ENCODE measurements around the gene ZNF750. TPM values are rescaled to one million over a fixed set of nuclear protein-coding genes. Genes with fewer than 3 reads are reported as not detected.

Gene ZNF750
- total RNA-seq, 6 experiments from 2014 or later, result not detected

DNA sequence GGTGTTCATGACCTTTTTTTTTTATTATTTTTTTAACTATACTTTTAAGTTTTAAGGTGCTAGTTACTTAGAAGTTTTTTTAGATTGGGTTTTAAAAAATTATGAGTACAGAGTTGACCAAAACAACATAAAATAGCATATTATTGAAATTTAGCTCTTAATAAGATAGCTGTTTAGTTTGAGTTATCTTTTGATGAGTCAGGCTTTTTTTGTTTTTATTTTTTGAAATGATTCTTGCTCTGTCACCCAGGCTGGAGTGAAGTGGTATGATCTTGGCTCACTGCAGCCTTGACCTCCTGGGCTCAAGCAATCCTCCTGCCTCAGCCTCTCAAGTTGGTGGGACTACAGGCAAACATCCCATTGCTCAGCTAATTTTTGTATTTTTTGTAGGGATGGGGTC lies 13.6 kb downstream of the ZNF750 start:
- ATAC-seq, result no peak
- no peak overlapping the region for H3K4me3 ChIP-seq
- no peaks in the 10 kb centered on the region for H3K9me3 ChIP-seq
- no peaks in the 10 kb centered on the region for H3K27me3 ChIP-seq
- no peak for DNase-seq
- intact Hi-C loops (cut with DNase I), result no loop called here
- H3K4me1 ChIP-seq, result no peaks in the 10 kb centered on the region
- no peaks in the 10 kb centered on the region for H3K36me3 ChIP-seq
- TF ChIP-seq POLR2A (IDR thresholded peaks at IDR 0.05), result no peak
- TF ChIP-seq, protein P1, sequence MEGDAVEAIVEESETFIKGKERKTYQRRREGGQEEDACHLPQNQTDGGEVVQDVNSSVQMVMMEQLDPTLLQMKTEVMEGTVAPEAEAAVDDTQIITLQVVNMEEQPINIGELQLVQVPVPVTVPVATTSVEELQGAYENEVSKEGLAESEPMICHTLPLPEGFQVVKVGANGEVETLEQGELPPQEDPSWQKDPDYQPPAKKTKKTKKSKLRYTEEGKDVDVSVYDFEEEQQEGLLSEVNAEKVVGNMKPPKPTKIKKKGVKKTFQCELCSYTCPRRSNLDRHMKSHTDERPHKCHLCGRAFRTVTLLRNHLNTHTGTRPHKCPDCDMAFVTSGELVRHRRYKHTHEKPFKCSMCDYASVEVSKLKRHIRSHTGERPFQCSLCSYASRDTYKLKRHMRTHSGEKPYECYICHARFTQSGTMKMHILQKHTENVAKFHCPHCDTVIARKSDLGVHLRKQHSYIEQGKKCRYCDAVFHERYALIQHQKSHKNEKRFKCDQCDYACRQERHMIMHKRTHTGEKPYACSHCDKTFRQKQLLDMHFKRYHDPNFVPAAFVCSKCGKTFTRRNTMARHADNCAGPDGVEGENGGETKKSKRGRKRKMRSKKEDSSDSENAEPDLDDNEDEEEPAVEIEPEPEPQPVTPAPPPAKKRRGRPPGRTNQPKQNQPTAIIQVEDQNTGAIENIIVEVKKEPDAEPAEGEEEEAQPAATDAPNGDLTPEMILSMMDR (IDR thresholded peaks at IDR 0.05), result no peak
- no peak overlapping the region for H3K27ac ChIP-seq

DNA sequence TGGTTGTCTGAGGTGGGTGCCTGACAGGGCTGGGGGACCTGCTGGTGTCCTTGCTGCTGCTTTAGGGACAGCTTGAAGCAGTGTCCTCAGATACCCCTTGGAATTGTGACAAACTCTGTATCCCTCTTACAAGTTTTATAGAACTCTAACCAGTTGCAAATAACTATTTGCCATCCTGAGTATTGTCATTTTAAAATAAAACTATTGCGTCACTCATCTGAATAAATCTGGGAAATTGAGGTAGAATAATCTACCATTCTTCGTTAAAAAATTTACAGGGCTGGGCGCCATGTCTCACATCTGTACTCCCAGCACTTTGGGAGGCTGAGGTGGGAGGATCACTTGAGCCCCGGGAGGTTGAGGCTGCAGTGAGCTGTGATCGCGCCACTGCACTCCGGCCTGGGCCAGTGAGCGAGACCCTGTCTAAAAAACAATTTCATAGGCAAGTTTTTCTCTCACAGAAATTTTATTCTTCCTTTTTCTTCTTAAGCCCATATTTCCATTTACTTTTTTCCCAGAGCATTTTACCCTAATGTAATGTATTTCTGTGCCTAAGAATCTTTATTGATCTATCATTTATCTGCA lies 14.2 kb downstream of the ZNF750 start:
- Histone ChIP-seq H3K36me3 (no peaks in the 10 kb centered on the region), H3K9me3 (no peaks in the 10 kb centered on the region), H3K27ac (no peak overlapping the region), H3K27me3 (no peaks in the 10 kb centered on the region), H3K4me3 (no peak overlapping the region), H3K4me1 (no peaks in the 10 kb centered on the region)
- ATAC-seq, result no peak
- no peak for TF ChIP-seq POLR2A (IDR thresholded peaks at IDR 0.05)
- TF ChIP-seq, protein P1 (IDR thresholded peaks at IDR 0.05), result no peak
- 100% methylated on average over 3 of the region's 8 CpGs for WGBS (ENCODE audit: insufficient coverage, low coverage, low lambda C conversion rate, missing lambda C conversion rate)
- DNase-seq, result peak in 1 of 3 donors; percentile 15
- intact Hi-C loops (cut with DNase I), result no loop called here

GRCh38 chr17:82823004-82823403 lies 16.8 kb downstream of the ZNF750 start:
- Histone ChIP-seq H3K4me1 (no peaks in the 10 kb centered on the region), H3K36me3 (peaks cover 0 to 3% (median 0%) of the 10 kb centered on the region in 4 donors), H3K4me3 (no peak overlapping the region), H3K9me3 (no peaks in the 10 kb centered on the region), H3K27ac (no peak overlapping the region), H3K27me3 (no peaks in the 10 kb centered on the region)
- ATAC-seq (peak in 2 of 4 donors; percentile 46 to 54), DNase-seq (peak in 1 of 3 donors; percentile 52)
- 100% methylated on average over 2 of the region's 5 CpGs for WGBS (ENCODE audit: insufficient coverage, low coverage, low lambda C conversion rate, missing lambda C conversion rate)
- intact Hi-C loops (cut with DNase I), result no loop called here
- TF ChIP-seq, protein P1 (IDR thresholded peaks at IDR 0.05), result no peak
- TF ChIP-seq POLR2A (IDR thresholded peaks at IDR 0.05), result no peak

GRCh38 chr17:82822281-82822680 lies 17.5 kb downstream of the ZNF750 start:
- Histone ChIP-seq H3K4me3 (no peak overlapping the region), H3K27ac (no peak overlapping the region), H3K9me3 (no peaks in the 10 kb centered on the region), H3K27me3 (no peaks in the 10 kb centered on the region), H3K36me3 (peaks cover 0 to 3% (median 0%) of the 10 kb centered on the region in 4 donors), H3K4me1 (no peaks in the 10 kb centered on the region)
- 93% methylated on average over 15 of the region's 16 CpGs for WGBS (ENCODE audit: insufficient coverage, low coverage, low lambda C conversion rate, missing lambda C conversion rate)
- no peak for ATAC-seq
- intact Hi-C loops (cut with DNase I), result no loop called here
- peak in 1 of 3 donors; percentile 18 for DNase-seq
- no peak for TF ChIP-seq POLR2A (IDR thresholded peaks at IDR 0.05)
- TF ChIP-seq, protein P1 (IDR thresholded peaks at IDR 0.05), result no peak

GRCh38 chr17:82821554-82821953 lies 18.3 kb downstream of the ZNF750 start:
- H3K9me3 ChIP-seq, result no peaks in the 10 kb centered on the region
- no peaks in the 10 kb centered on the region for H3K4me1 ChIP-seq
- intact Hi-C loops (cut with DNase I), result no loop called here
- DNase-seq, result no peak
- H3K4me3 ChIP-seq, result no peak overlapping the region
- ATAC-seq, result no peak
- TF ChIP-seq POLR2A (IDR thresholded peaks at IDR 0.05), result no peak
- TF ChIP-seq, protein P1 (IDR thresholded peaks at IDR 0.05), result no peak
- no peak overlapping the region for H3K27ac ChIP-seq
- H3K36me3 ChIP-seq, result peaks cover 0 to 3% (median 0%) of the 10 kb centered on the region in 4 donors
- no peaks in the 10 kb centered on the region for H3K27me3 ChIP-seq
- WGBS (ENCODE audit: insufficient coverage, low coverage, low lambda C conversion rate, missing lambda C conversion rate), result 93% methylated on average over 2 of the region's 2 CpGs
